Mesenchymal stem cell (in vitro differentiated cells and primary cell): ENCODE measurements around the gene CLIP1.
"Not testable (repeated sequence)": the region's sequence is repeated elsewhere in the genome, so short reads cannot be mapped to it uniquely, and the experiment has no call there.

ENCODE experiments used
- DNase-seq: peaks from one replicate; pipeline ENCODE4 v3.0.0-alpha.2; 2013
- H2AFZ ChIP-seq: one replicate; pipeline ENCODE4 v1.6.1; 2013; ENCODE audit warnings: low read depth, mild to moderate bottlenecking, control low read depth, inconsistent platforms, low read length, moderate library complexity
- H2AK5ac ChIP-seq: 2 replicates; pipeline ENCODE4 v1.6.1; 2013; ENCODE audit warnings: low read length, moderate library complexity, mild to moderate bottlenecking, inconsistent platforms; ENCODE audit not compliant: severe bottlenecking
- H2BK120ac ChIP-seq: one replicate; pipeline ENCODE4 v1.6.1; 2013; ENCODE audit warnings: low read depth, mild to moderate bottlenecking, inconsistent platforms, low read length, moderate library complexity
- H2BK12ac ChIP-seq, 2 experiments: one replicate each; pipeline ENCODE4 v1.6.1; 2013; ENCODE audit warnings: inconsistent platforms in 2 of 2, low read length in 2 of 2, mild to moderate bottlenecking in 2 of 2, moderate library complexity in 2 of 2, control low read depth in 1 of 2
- H2BK15ac ChIP-seq: one replicate; pipeline ENCODE4 v1.6.1; 2013; ENCODE audit warnings: mild to moderate bottlenecking, low read depth, inconsistent platforms; ENCODE audit not compliant: poor library complexity, severe bottlenecking
- H2BK5ac ChIP-seq: 2 replicates; pipeline ENCODE4 v1.6.1; 2013; ENCODE audit warnings: low read depth, mild to moderate bottlenecking, low read length, control low read depth, inconsistent platforms; ENCODE audit not compliant: poor library complexity, severe bottlenecking
- H3K14ac ChIP-seq, 2 experiments: one replicate each; pipeline ENCODE4 v1.6.1; 2013; ENCODE audit warnings: inconsistent platforms in 2 of 2, low read length in 2 of 2, control low read depth in 1 of 2, mild to moderate bottlenecking in 1 of 2, moderate library complexity in 1 of 2
- H3K18ac ChIP-seq, 2 experiments: one replicate each; pipeline ENCODE4 v1.6.1; 2013; ENCODE audit warnings: inconsistent platforms in 2 of 2, low read length in 2 of 2, control low read depth in 1 of 2, low read depth in 1 of 2, mild to moderate bottlenecking in 1 of 2
- H3K23ac ChIP-seq, 2 experiments: one replicate each; pipeline ENCODE4 v1.6.1; 2013; ENCODE audit warnings: inconsistent platforms in 2 of 2, low read length in 2 of 2, mild to moderate bottlenecking in 2 of 2, moderate library complexity in 2 of 2, control low read depth in 1 of 2
- H3K27ac ChIP-seq: 2 replicates; pipeline ENCODE4 v1.5.1; 2013; ENCODE audit warnings: mild to moderate bottlenecking, moderate library complexity, low read length, control low read depth, inconsistent platforms; ENCODE audit not compliant: poor library complexity, severe bottlenecking
- H3K27me3 ChIP-seq, 2 experiments: 2 replicates each; pipeline versions ENCODE4 v1.6.1 to v1.7.0; 2013; ENCODE audit warnings: low read length in 2 of 2, mild to moderate bottlenecking in 2 of 2, moderate library complexity in 2 of 2, control low read depth in 1 of 2, inconsistent platforms in 1 of 2; ENCODE audit not compliant: control insufficient read depth in 1 of 2, insufficient read depth in 1 of 2
- H3K36me3 ChIP-seq, 2 experiments: 2 replicates each; pipeline versions ENCODE4 v1.6.1 to v1.7.0; 2013; ENCODE audit warnings: low read length in 2 of 2, control low read depth in 1 of 2, inconsistent platforms in 1 of 2, low read depth in 1 of 2, mild to moderate bottlenecking in 1 of 2; ENCODE audit not compliant: insufficient read depth in 2 of 2, control insufficient read depth in 1 of 2
- H3K4ac ChIP-seq, 2 experiments: one replicate each; pipeline ENCODE4 v1.6.1; 2013; ENCODE audit warnings: inconsistent platforms in 2 of 2, low read length in 2 of 2, mild to moderate bottlenecking in 2 of 2, moderate library complexity in 2 of 2, control low read depth in 1 of 2, low read depth in 1 of 2
- H3K4me1 ChIP-seq: 2 replicates; pipeline ENCODE4 v1.6.1; 2013; ENCODE audit warnings: low read depth, low read length, control low read depth; ENCODE audit not compliant: control insufficient read depth, insufficient read depth
- H3K4me2 ChIP-seq: 2 replicates; pipeline ENCODE4 v1.6.1; 2013; ENCODE audit warnings: low read length, mild to moderate bottlenecking, inconsistent platforms; ENCODE audit not compliant: poor library complexity, severe bottlenecking
- H3K4me3 ChIP-seq, 2 experiments: 2 replicates each; pipeline versions ENCODE4 v1.5.1 to v1.7.0; 2013; ENCODE audit warnings: low read length in 2 of 2, mild to moderate bottlenecking in 2 of 2, control low read depth in 1 of 2, low read depth in 1 of 2; ENCODE audit not compliant: insufficient read depth in 1 of 2
- H3K79me1 ChIP-seq: replicated peaks from 2 replicates; pipeline ENCODE4 v1.6.1; 2013; ENCODE audit warnings: mild to moderate bottlenecking, control low read depth, low read length, inconsistent platforms; ENCODE audit not compliant: poor library complexity, severe bottlenecking
- H3K9ac ChIP-seq: 2 replicates; pipeline ENCODE4 v1.7.0; 2013; ENCODE audit warnings: mild to moderate bottlenecking, low read length, moderate library complexity
- H3K9me3 ChIP-seq: 2 replicates; pipeline ENCODE4 v1.7.0; 2013; ENCODE audit warnings: mild to moderate bottlenecking, low read length; ENCODE audit not compliant: control insufficient read depth
- H4K8ac ChIP-seq: one replicate; pipeline ENCODE4 v1.6.1; 2013; ENCODE audit warnings: inconsistent platforms, mild to moderate bottlenecking, low read length, moderate library complexity
- H4K91ac ChIP-seq: one replicate; pipeline ENCODE4 v1.6.1; 2013; ENCODE audit warnings: mild to moderate bottlenecking, low read length, inconsistent platforms
- WGBS: methylation state at CpG from one replicate; pipeline ENCODE4 v1.1.7; 2013; ENCODE audit warnings: mixed read lengths; 5-methylcytosine and 5-hydroxymethylcytosine counted together

CLIP1 gene

GRCh38 chr12:122420471-122421162 is 1.9 kb downstream of the CLIP1 start:
- peak overlapping the region; percentile 86 for H3K4me2 ChIP-seq
- H2AFZ ChIP-seq: no peak overlapping the region
- H3K18ac ChIP-seq: no peak overlapping the region
- no peaks in the 10 kb centered on the region for H3K9me3 ChIP-seq
- H3K4me3 ChIP-seq: peak overlapping the region in 1 of 2 experiments; percentile 96
- H2BK15ac ChIP-seq: no peak overlapping the region
- peak overlapping the region in 1 of 2 experiments; percentile 58 for H3K4ac ChIP-seq
- no peak overlapping the region for H4K91ac ChIP-seq
- DNase-seq: no peak
- H3K9ac ChIP-seq: peak overlapping the region; percentile 99
- H4K8ac ChIP-seq: no peak overlapping the region
- H3K79me1 ChIP-seq: peaks cover 9% of the 10 kb centered on the region
- H2AK5ac ChIP-seq: peak overlapping the region; percentile 59
- no peak overlapping the region for H2BK120ac ChIP-seq
- no peak overlapping the region for H3K14ac ChIP-seq
- H3K36me3 ChIP-seq: peaks cover 4 to 7% of the 10 kb centered on the region in 2 experiments
- no peak overlapping the region for H2BK5ac ChIP-seq
- WGBS: 90% methylated on average over 17 of the region's 17 CpGs
- peak overlapping the region in 1 of 2 experiments; percentile 23 for H2BK12ac ChIP-seq
- H3K27ac ChIP-seq: no peak overlapping the region
- no peaks in the 10 kb centered on the region for H3K27me3 ChIP-seq
- no peak overlapping the region for H3K23ac ChIP-seq
- peaks cover 15% of the 10 kb centered on the region for H3K4me1 ChIP-seq

- not testable (repeated sequence) for H3K14ac ChIP-seq, H3K36me3 ChIP-seq, H3K4me2 ChIP-seq, H3K4me3 ChIP-seq, H3K9ac ChIP-seq, H2BK120ac ChIP-seq, H2AFZ ChIP-seq, H4K8ac ChIP-seq, H2BK12ac ChIP-seq, H3K9me3 ChIP-seq, H3K4ac ChIP-seq, H2BK15ac ChIP-seq, H3K27me3 ChIP-seq, H2BK5ac ChIP-seq, H3K27ac ChIP-seq, H4K91ac ChIP-seq, H3K18ac ChIP-seq, DNase-seq, H2AK5ac ChIP-seq
- Histone ChIP-seq H3K79me1 (peaks cover 10% of the 10 kb centered on the region), H3K23ac (peak overlapping the region in 1 of 2 experiments; percentile 34), H3K4me1 (peaks cover 15% of the 10 kb centered on the region)
- 100% methylated on average over 3 of the region's 3 CpGs for WGBS
Measured at GRCh38 chr12:122419094-122419493, 3.4 kb downstream of the CLIP1 start.

GRCh38 chr12:122415665-122416064 is 6.8 kb downstream of the CLIP1 start:
- H4K8ac ChIP-seq, H3K27me3 ChIP-seq, H3K9me3 ChIP-seq, H2BK12ac ChIP-seq, H3K14ac ChIP-seq, H3K27ac ChIP-seq, H3K79me1 ChIP-seq, H3K4me3 ChIP-seq, H4K91ac ChIP-seq, H2BK5ac ChIP-seq, H3K18ac ChIP-seq, H3K9ac ChIP-seq, H3K36me3 ChIP-seq, H2AFZ ChIP-seq, H3K4me1 ChIP-seq, H3K4me2 ChIP-seq, H2BK120ac ChIP-seq, DNase-seq, H2AK5ac ChIP-seq, H2BK15ac ChIP-seq, H3K4ac ChIP-seq, H3K23ac ChIP-seq: not testable (repeated sequence)
- WGBS: 95% methylated on average over 7 of the region's 7 CpGs

- no peak overlapping the region for H3K4me2 ChIP-seq
- no peak overlapping the region for H2AFZ ChIP-seq
- no peak overlapping the region for H3K23ac ChIP-seq
- H2BK5ac ChIP-seq: no peak overlapping the region
- H2AK5ac ChIP-seq: no peak overlapping the region
- no peak overlapping the region for H4K8ac ChIP-seq
- H4K91ac ChIP-seq: no peak overlapping the region
- H3K27ac ChIP-seq: no peak overlapping the region
- no peak overlapping the region for H3K14ac ChIP-seq
- no peak overlapping the region for H3K18ac ChIP-seq
- no peak overlapping the region for H3K4ac ChIP-seq
- H3K9me3 ChIP-seq: no peaks in the 10 kb centered on the region
- no peak overlapping the region for H3K4me3 ChIP-seq
- peaks cover 3% of the 10 kb centered on the region for H3K4me1 ChIP-seq
- no peak for DNase-seq
- peaks cover 4 to 7% of the 10 kb centered on the region in 2 experiments for H3K36me3 ChIP-seq
- H2BK120ac ChIP-seq: no peak overlapping the region
- peak overlapping the region; percentile 50 for H3K9ac ChIP-seq
- no peak overlapping the region for H2BK12ac ChIP-seq
- no peaks in the 10 kb centered on the region for H3K27me3 ChIP-seq
- no peak overlapping the region for H2BK15ac ChIP-seq
- peaks cover 7% of the 10 kb centered on the region for H3K79me1 ChIP-seq
- WGBS: 88% methylated on average over 5 of the region's 5 CpGs
Measured at GRCh38 chr12:122413516-122414404, 8.7 kb downstream of the CLIP1 start.
